GM12878 (cell line): ENCODE measurements around the gene CAMKMT. TPM values are rescaled to one million over a fixed set of nuclear protein-coding genes. Genes with fewer than 3 reads are reported as not detected.

Experiments
- ATAC-seq: fragments of 200-7000 bp; cut with Tn5 transposase; 3 replicates; pipeline ENCODE4 v1.9.1; 2020; ENCODE audit warnings: mild to moderate bottlenecking, moderate library complexity
- BruUV-seq: library from RNA; stranded (reverse); fragments of 400-500 nt; replicated peaks from 2 replicates; lab custom pipeline; 2021; lab: Mats Ljungman, UMichigan
- CTCF ChIA-PET: fragments of 300-600 bp; sonication (Branson Sonifier 250); formaldehyde crosslinking; extraction: SDS; loops from one replicate; lab custom pipeline; 2021; ENCODE audit warnings: inconsistent platforms; lab: Yijun Ruan, JAX
- POLR2A ChIA-PET: fragments of 350-600 bp; formaldehyde crosslinking; extraction: SDS; loops from one replicate; lab custom pipeline; 2021; ENCODE audit warnings: inconsistent platforms; lab: Charles Lee
- RAD21 ChIA-PET: fragments of 300-600 bp; sonication (Branson Sonifier 250); formaldehyde crosslinking; loops from one replicate; lab custom pipeline; 2023; ENCODE audit warnings: antibody characterized with exemption; ENCODE audit not compliant: unreplicated experiment; lab: Charles Lee
- SMC1A ChIA-PET: fragments of 300-600 bp; sonication (Branson Sonifier 250); formaldehyde crosslinking; loops from one replicate; lab custom pipeline; 2023; ENCODE audit not compliant: unreplicated experiment, uncharacterized antibody; lab: Charles Lee
- DNase-seq: peaks from one replicate; pipeline ENCODE4 v3.0.0-alpha.2; 2011; ENCODE audit warnings: low read depth, low spot score
- FAIRE-seq: peaks from 3 replicates; lab custom pipeline; 2011; peaks lifted over from hg19 to GRCh38; lab: Jason Lieb, UNC
- H2AFZ ChIP-seq: 2 replicates; pipeline ENCODE4 v1.6.0; 2011; ENCODE audit warnings: low read depth, low read length, control low read depth; ENCODE audit not compliant: control insufficient read depth
- H3K27ac ChIP-seq: 2 replicates; pipeline ENCODE4 v1.5.1; 2011; ENCODE audit warnings: control low read depth; ENCODE audit not compliant: control insufficient read depth, insufficient read depth
- H3K27me3 ChIP-seq, 2 experiments: replicated peaks in 1 of 2; 2 replicates each; pipeline versions ENCODE4 v1.6.0 to v1.6.1; 2011; ENCODE audit warnings: low read length in 1 of 2; ENCODE audit not compliant: control insufficient read depth in 2 of 2, insufficient read depth in 2 of 2
- H3K36me3 ChIP-seq, 2 experiments: 2 replicates each; pipeline ENCODE4 v1.5.1; 2011; ENCODE audit warnings: low read length in 1 of 2; ENCODE audit not compliant: control insufficient read depth in 2 of 2, insufficient read depth in 2 of 2
- H3K4me1 ChIP-seq: 2 replicates; pipeline ENCODE4 v1.6.1; 2011; ENCODE audit warnings: mild to moderate bottlenecking, low read length, moderate library complexity, mixed read lengths; ENCODE audit not compliant: control insufficient read depth, insufficient read depth
- H3K4me2 ChIP-seq: 2 replicates; pipeline ENCODE4 v1.6.0; 2011; ENCODE audit warnings: control low read depth; ENCODE audit not compliant: control insufficient read depth, insufficient read depth
- H3K4me3 ChIP-seq: fragments of 200-600 bp; sonication (generic); 2 replicates; pipeline ENCODE4 v1.5.1; 2016
- H3K79me2 ChIP-seq: 2 replicates; pipeline ENCODE4 v1.6.0; 2011; ENCODE audit warnings: low read length; ENCODE audit not compliant: control insufficient read depth, insufficient read depth
- H3K9ac ChIP-seq: 2 replicates; pipeline ENCODE4 v1.8.0; 2011; ENCODE audit warnings: low read length, control low read depth, mixed read lengths; ENCODE audit not compliant: control insufficient read depth, insufficient read depth
- H3K9me3 ChIP-seq: replicated peaks from 3 replicates; pipeline ENCODE4 v1.5.1; 2011; ENCODE audit warnings: mild to moderate bottlenecking, low read length; ENCODE audit not compliant: control insufficient read depth, insufficient read depth
- H4K20me1 ChIP-seq: 2 replicates; pipeline ENCODE4 v1.6.0; 2011; ENCODE audit not compliant: control insufficient read depth, insufficient read depth
- ATF7 ChIP-seq: fragments of 450-650 bp; IDR thresholded peaks from 2 replicates; pipeline ENCODE4 v1.6.1; 2016; ENCODE audit warnings: low read depth, mild to moderate bottlenecking
- BCL11A ChIP-seq: IDR thresholded peaks from 2 replicates; pipeline ENCODE4 v1.6.1; 2011; ENCODE audit warnings: low read depth, low read length
- CBFB ChIP-seq: IDR thresholded peaks from 2 replicates; pipeline ENCODE4 v1.6.1; 2016; ENCODE audit warnings: antibody characterized with exemption, low read depth
- CBX3 ChIP-seq: fragments of 200-600 bp; sonication (generic); IDR thresholded peaks from 2 replicates; pipeline ENCODE4 v1.6.1; 2016; ENCODE audit warnings: low read depth, borderline replicate concordance
- CHD4 ChIP-seq: fragments of 200-600 bp; sonication (generic); IDR thresholded peaks from 2 replicates; pipeline ENCODE4 v1.6.1; 2016; ENCODE audit warnings: mild to moderate bottlenecking
- DPF2 ChIP-seq: fragments of 450-650 bp; IDR thresholded peaks from 2 replicates; pipeline ENCODE4 v1.6.1; 2017; ENCODE audit warnings: mild to moderate bottlenecking
- EP300 ChIP-seq, 2 experiments: fragments of 150-350 bp in 1 of 2; IDR thresholded peaks; 2 replicates each; pipeline ENCODE4 v1.6.1; 2011 to 2012; ENCODE audit warnings: low read depth in 2 of 2, low read length in 2 of 2, borderline replicate concordance in 1 of 2, improper control_type of control experiment in 1 of 2, inconsistent platforms in 1 of 2; ENCODE audit not compliant: control insufficient read depth in 1 of 2
- ESRRA ChIP-seq: IDR thresholded peaks from 2 replicates; pipeline ENCODE4 v1.6.1; 2012; ENCODE audit warnings: mild to moderate bottlenecking, low read length, improper control_type of control experiment
- HDAC6 ChIP-seq: fragments of 200-600 bp; sonication (generic); IDR thresholded peaks from one replicate; pipeline ENCODE4 v1.8.0; 2017; ENCODE audit warnings: antibody characterized with exemption; ENCODE audit not compliant: unreplicated experiment
- IKZF1 ChIP-seq: fragments of 450-650 bp; conservative IDR thresholded peaks from 2 replicates; pipeline ENCODE4 v1.6.1; 2017; ENCODE audit warnings: antibody characterized with exemption, mild to moderate bottlenecking
- IRF4 ChIP-seq: IDR thresholded peaks from 2 replicates; pipeline ENCODE4 v1.6.1; 2011; ENCODE audit warnings: low read depth, low read length
- MTA2 ChIP-seq: fragments of 450-650 bp; IDR thresholded peaks from 2 replicates; pipeline ENCODE4 v1.6.1; 2016; ENCODE audit warnings: low read depth, mild to moderate bottlenecking, moderate library complexity
- MYB ChIP-seq: fragments of 150-350 bp; IDR thresholded peaks from 2 replicates; pipeline ENCODE4 v1.6.1; 2014; ENCODE audit warnings: mild to moderate bottlenecking, low read depth, low read length, borderline replicate concordance
- NFYB ChIP-seq: IDR thresholded peaks from 2 replicates; pipeline ENCODE4 v1.6.1; 2011; ENCODE audit warnings: low read depth, mild to moderate bottlenecking, low read length, improper control_type of control experiment, moderate library complexity; ENCODE audit not compliant: insufficient read depth
- NR2F1 ChIP-seq: fragments of 450-650 bp; conservative IDR thresholded peaks from 2 replicates; pipeline ENCODE4 v1.6.1; 2017; ENCODE audit warnings: mild to moderate bottlenecking
- PML ChIP-seq: IDR thresholded peaks from 2 replicates; pipeline ENCODE4 v1.6.1; 2012; ENCODE audit warnings: low read length, inconsistent platforms
- POLR2A ChIP-seq: IDR thresholded peaks from 2 replicates; pipeline ENCODE4 v1.6.1; 2011; ENCODE audit warnings: low read depth, mild to moderate bottlenecking, low read length
- RAD51 ChIP-seq: fragments of 450-650 bp; IDR thresholded peaks from 2 replicates; pipeline ENCODE4 v1.6.1; 2016; ENCODE audit warnings: moderate library complexity, mild to moderate bottlenecking, inconsistent platforms
- RCOR1 ChIP-seq: conservative IDR thresholded peaks from 2 replicates; pipeline ENCODE4 v1.6.1; 2012; ENCODE audit warnings: low read depth, low read length, improper control_type of control experiment
- RUNX3 ChIP-seq: IDR thresholded peaks from 2 replicates; pipeline ENCODE4 v1.6.1; 2012; ENCODE audit warnings: low read length, inconsistent platforms
- SMC3 ChIP-seq: IDR thresholded peaks from 2 replicates; pipeline ENCODE4 v1.6.1; 2011; ENCODE audit warnings: low read length, improper control_type of control experiment, borderline replicate concordance
- SREBF2 ChIP-seq: IDR thresholded peaks from 2 replicates; pipeline ENCODE4 v1.6.1; 2012; ENCODE audit warnings: mild to moderate bottlenecking, low read length
- SRF ChIP-seq, 2 experiments: IDR thresholded peaks; 2 replicates each; pipeline ENCODE4 v1.6.1; 2011; ENCODE audit warnings: low read depth in 2 of 2, low read length in 2 of 2, mild to moderate bottlenecking in 1 of 2, moderate library complexity in 1 of 2
- SUPT20H ChIP-seq: IDR thresholded peaks from 2 replicates; pipeline ENCODE4 v1.6.1; 2011; ENCODE audit warnings: low read depth, mild to moderate bottlenecking, low read length, moderate library complexity, borderline replicate concordance; ENCODE audit not compliant: control insufficient read depth
- TCF12 ChIP-seq: IDR thresholded peaks from 2 replicates; pipeline ENCODE4 v1.6.1; 2011; ENCODE audit warnings: low read depth, mild to moderate bottlenecking, low read length
- ZNF384 ChIP-seq: IDR thresholded peaks from 2 replicates; pipeline ENCODE4 v1.6.1; 2012; ENCODE audit warnings: low read depth, mild to moderate bottlenecking, low read length, improper control_type of control experiment, borderline replicate concordance
- WGBS: methylation state at CpG from one replicate; pipeline ENCODE4 v1.1.6; 2016; ENCODE audit warnings: low lambda C conversion rate; ENCODE audit not compliant: insufficient replicate concordance, insufficient coverage; ENCODE audit errors: missing lambda C conversion rate; 5-methylcytosine and 5-hydroxymethylcytosine counted together
- in situ Hi-C: fragments of 300-500 bp; cut with MboI; formaldehyde crosslinking; loops from 9 replicates; pipeline ENCODE4 v1.14.3; 2018; ENCODE audit warnings: mixed read lengths
- intact Hi-C: fragments of 100-400 bp; cut with micrococcal nuclease; formaldehyde crosslinking; loops from one replicate; pipeline ENCODE4 v1.14.2; 2022; ENCODE audit not compliant: unreplicated experiment
- polyA plus RNA-seq, 11 experiments: library from polyadenylated mRNA; depleted of rRNA in 4 of 11; unstranded in 6 of 11; stranded (reverse) in 5 of 11; fragments of >200 nt; fragmentation: Nextera tagmentation in 4 of 11; fragmentation: Illumina TruSeq in 1 of 11; extraction: Ambion mirVana in 4 of 11; extraction: Trizol in 1 of 11; gene quantifications; 1 replicate in 1 of 11; 2 replicates in 10 of 11; pipeline versions ENCODE4 v1.2.1 to v1.2.3, GENCODE V29; 2011 to 2016; ENCODE audit warnings: inconsistent platforms in 2 of 11, missing spikeins in 2 of 11, low read depth in 1 of 11
- total RNA-seq, 4 experiments: library from RNA; depleted of rRNA in 3 of 4; stranded (reverse); fragments of >200 nt in 3 of 4; fragmentation: Illumina TruSeq in 1 of 4; extraction: Trizol in 1 of 4; gene quantifications; 2 replicates each; pipeline versions ENCODE4 v1.2.1 to v1.2.3, GENCODE V29; 2013 to 2021
- TF ChIP-seq, protein P1 (sequence below): IDR thresholded peaks from 2 replicates; pipeline ENCODE4 v1.6.1; 2012; ENCODE audit warnings: low read length, inconsistent platforms

CAMKMT gene
- total and polyA plus RNA-seq, 10 of the 15 experiments (the other 5 are each of a cell fraction or from before 2014, with no cell fraction given), result 2.7 to 16.0 (median 11.8) TPM

- Histone ChIP-seq H3K4me2 (peak overlapping the region; percentile 46; the same call in 1 of the 2 replicates), H3K79me2 (peaks cover 17% of the 10 kb centered on the region), H4K20me1 (no peaks in the 10 kb centered on the region), H3K4me1 (peaks cover 10% of the 10 kb centered on the region), H3K9ac (no peak overlapping the region), H3K27ac (no peak overlapping the region), H3K36me3 (no peaks in the 10 kb centered on the region), H3K9me3 (no peaks in the 10 kb centered on the region), H2AFZ (no peak overlapping the region), H3K27me3 (no peaks in the 10 kb centered on the region), H3K4me3 (0 out of 2 replicates have a peak overlapping the region, but pooled peaks have one; percentile 1)
- ATAC-seq (peak; percentile 40), DNase-seq (peak; percentile 64), FAIRE-seq (no peak)
- ChIA-PET RAD21 (no interaction called here), SMC1A (interaction anchor here (0.6 to 1.7 kb wide), 6 partner anchors 10 to 1170 kb away, joined by 3 to 9 read pairs (median 3); no protein-coding TSS in a partner anchor), POLR2A (interaction anchor here (0.7 to 1.3 kb wide), 2 partner anchors 9 to 194 kb away, joined by 3 to 4 read pairs; no protein-coding TSS in a partner anchor), CTCF (interaction anchor here (0.6 to 2.5 kb wide), 8 partner anchors 9 to 417 kb away, joined by 3 to 9 read pairs (median 3); no protein-coding TSS in a partner anchor)
- intact Hi-C loops (no loop called here), in situ Hi-C loops (no loop called here)
- no TSS peak for BruUV-seq
- WGBS, result 32% methylated on average over 3 of the region's 3 CpGs
- TF ChIP-seq POLR2A (no peak), IRF4 (peak; percentile 37; the same call in 1 of the 2 replicates), CBX3 (no peak), SMC3 (no peak), RCOR1 (no peak), TCF12 (peak; percentile 59; the same call in 1 of the 2 replicates), PML (no peak), MTA2 (peak; percentile 41; the same call in 1 of the 2 replicates), EP300 (IDR thresholded peaks at IDR 0.05; ENCODE audit: borderline replicate concordance in 1 of 2, control insufficient read depth in 1 of 2, low read depth in 2 of 2, low read length in 2 of 2) (0 out of 4 replicates have a peak, but pooled peaks of 1 of the 2 experiments have one; percentile 33), DPF2 (0 out of 2 replicates have a peak, but pooled peaks have one; percentile 45), ZNF384 (no peak), CHD4 (no peak), HDAC6 (no peak), SUPT20H (no peak), MYB (no peak), ESRRA (no peak), BCL11A (0 out of 2 replicates have a peak, but pooled peaks have one; percentile 40), CBFB (peak; percentile 68; the same call in 1 of the 2 replicates), NR2F1 (peak; percentile 79), ATF7 (peak; percentile 36; the same call in 1 of the 2 replicates), IKZF1 (no peak), RAD51 (no peak), RUNX3 (peak; percentile 95), SREBF2 (no peak), NFYB (no peak), SRF (IDR thresholded peaks at IDR 0.05; ENCODE audit: low read depth in 2 of 2, low read length in 2 of 2) (peak in 1 of 2 experiments; percentile 80; a peak in 2 of 4 replicates)
- TF ChIP-seq, protein P1, sequence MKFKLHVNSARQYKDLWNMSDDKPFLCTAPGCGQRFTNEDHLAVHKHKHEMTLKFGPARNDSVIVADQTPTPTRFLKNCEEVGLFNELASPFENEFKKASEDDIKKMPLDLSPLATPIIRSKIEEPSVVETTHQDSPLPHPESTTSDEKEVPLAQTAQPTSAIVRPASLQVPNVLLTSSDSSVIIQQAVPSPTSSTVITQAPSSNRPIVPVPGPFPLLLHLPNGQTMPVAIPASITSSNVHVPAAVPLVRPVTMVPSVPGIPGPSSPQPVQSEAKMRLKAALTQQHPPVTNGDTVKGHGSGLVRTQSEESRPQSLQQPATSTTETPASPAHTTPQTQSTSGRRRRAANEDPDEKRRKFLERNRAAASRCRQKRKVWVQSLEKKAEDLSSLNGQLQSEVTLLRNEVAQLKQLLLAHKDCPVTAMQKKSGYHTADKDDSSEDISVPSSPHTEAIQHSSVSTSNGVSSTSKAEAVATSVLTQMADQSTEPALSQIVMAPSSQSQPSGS, result 0 out of 2 replicates have a peak, but pooled peaks have one; percentile 52
Observed at GRCh38 chr2:44358503-44358902, 3.2 kb upstream of the CAMKMT start.
